Colonic mucosa (tissue), 4 donors: ENCODE data around the gene ROR1. TPM values are rescaled to one million over a fixed set of nuclear protein-coding genes. Genes with fewer than 3 reads are reported as not detected.

Source experiments
- DNase-seq: peaks from one replicate; pipeline ENCODE4 v3.0.0-alpha.2; 2020
- H3K27ac ChIP-seq: fragments of 200-600 bp; one replicate; pipeline ENCODE4 v1.8.0; 2021
- H3K27me3 ChIP-seq: fragments of 200-600 bp; one replicate; pipeline ENCODE4 v1.8.0; 2021
- H3K36me3 ChIP-seq: fragments of 200-600 bp; one replicate; pipeline ENCODE4 v1.8.0; 2021
- H3K4me1 ChIP-seq: fragments of 200-600 bp; one replicate; pipeline ENCODE4 v1.8.0; 2021; ENCODE audit warnings: mild to moderate bottlenecking
- H3K4me3 ChIP-seq: fragments of 200-600 bp; one replicate; pipeline ENCODE4 v1.8.0; 2021
- H3K9ac ChIP-seq, 2 donors: one replicate each; pipeline ENCODE4 v1.7.0; 2013; ENCODE audit warnings: control low read depth in 2 of 2, low read depth in 2 of 2, low read length in 2 of 2
- H3K9me3 ChIP-seq: fragments of 200-600 bp; one replicate; pipeline ENCODE4 v1.8.0; 2021
- intact Hi-C: fragments of 100-400 bp; cut with DNase I; formaldehyde crosslinking; loops from one replicate; pipeline ENCODE4 v1.14.1; 2022
- total RNA-seq, 2 donors: library from RNA; stranded (reverse); fragmentation: NEBNext Ultra II Directional in 1 of 2; extraction: Animal tissue kit (Norgen Biotek cat#: 25700) in 1 of 2; gene quantifications; one replicate each; pipeline ENCODE4 v1.2.1, GENCODE V29; 2021
- TF ChIP-seq, protein P1 (sequence below): fragments of 200-600 bp; IDR thresholded peaks from one replicate; pipeline ENCODE4 v1.8.0; 2022; ENCODE audit warnings: antibody characterized with exemption, mild to moderate bottlenecking
- donor health status: healthy.
- donor health status: DM: no; HTN: no; CAD: no.
- donor health status: DM: no; HTN: no; CAD: no.

ROR1 gene
- total RNA-seq, 2 donors from 2014 or later, result 5.1 to 6.8 TPM

DNA sequence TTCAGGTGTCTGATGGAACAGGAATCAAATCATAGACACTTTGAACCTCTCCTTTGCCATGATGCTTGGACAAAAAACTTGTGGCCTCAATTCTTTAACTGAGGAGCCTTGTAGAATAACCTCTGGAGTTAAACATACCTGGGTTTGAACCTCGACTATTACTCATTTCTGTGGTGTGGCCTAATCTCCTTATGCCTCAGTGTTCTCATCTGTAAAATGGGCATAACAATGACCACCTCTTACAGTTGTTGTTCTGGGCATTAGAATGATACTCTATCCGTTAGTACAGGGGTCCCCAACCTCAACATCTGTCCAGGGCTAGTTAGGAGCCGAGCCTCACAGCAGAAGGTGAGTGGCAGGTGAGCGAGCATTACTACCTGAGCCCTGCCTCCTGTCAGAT, 137.2 kb downstream of the ROR1 start:
- H3K27me3 ChIP-seq, result no peaks in the 10 kb centered on the region
- no peak for DNase-seq
- H3K9ac ChIP-seq, result no peak overlapping the region
- TF ChIP-seq, protein P1, sequence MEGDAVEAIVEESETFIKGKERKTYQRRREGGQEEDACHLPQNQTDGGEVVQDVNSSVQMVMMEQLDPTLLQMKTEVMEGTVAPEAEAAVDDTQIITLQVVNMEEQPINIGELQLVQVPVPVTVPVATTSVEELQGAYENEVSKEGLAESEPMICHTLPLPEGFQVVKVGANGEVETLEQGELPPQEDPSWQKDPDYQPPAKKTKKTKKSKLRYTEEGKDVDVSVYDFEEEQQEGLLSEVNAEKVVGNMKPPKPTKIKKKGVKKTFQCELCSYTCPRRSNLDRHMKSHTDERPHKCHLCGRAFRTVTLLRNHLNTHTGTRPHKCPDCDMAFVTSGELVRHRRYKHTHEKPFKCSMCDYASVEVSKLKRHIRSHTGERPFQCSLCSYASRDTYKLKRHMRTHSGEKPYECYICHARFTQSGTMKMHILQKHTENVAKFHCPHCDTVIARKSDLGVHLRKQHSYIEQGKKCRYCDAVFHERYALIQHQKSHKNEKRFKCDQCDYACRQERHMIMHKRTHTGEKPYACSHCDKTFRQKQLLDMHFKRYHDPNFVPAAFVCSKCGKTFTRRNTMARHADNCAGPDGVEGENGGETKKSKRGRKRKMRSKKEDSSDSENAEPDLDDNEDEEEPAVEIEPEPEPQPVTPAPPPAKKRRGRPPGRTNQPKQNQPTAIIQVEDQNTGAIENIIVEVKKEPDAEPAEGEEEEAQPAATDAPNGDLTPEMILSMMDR, result no peak
- no peaks in the 10 kb centered on the region for H3K36me3 ChIP-seq
- H3K9me3 ChIP-seq, result no peaks in the 10 kb centered on the region
- intact Hi-C loops, result loop anchor here (10.0 kb wide), 2 partner anchors 136 to 216 kb away; partner anchors contain the start of gene ROR1
- no peak overlapping the region for H3K27ac ChIP-seq
- H3K4me3 ChIP-seq, result no peak overlapping the region
- no peaks in the 10 kb centered on the region for H3K4me1 ChIP-seq

DNA sequence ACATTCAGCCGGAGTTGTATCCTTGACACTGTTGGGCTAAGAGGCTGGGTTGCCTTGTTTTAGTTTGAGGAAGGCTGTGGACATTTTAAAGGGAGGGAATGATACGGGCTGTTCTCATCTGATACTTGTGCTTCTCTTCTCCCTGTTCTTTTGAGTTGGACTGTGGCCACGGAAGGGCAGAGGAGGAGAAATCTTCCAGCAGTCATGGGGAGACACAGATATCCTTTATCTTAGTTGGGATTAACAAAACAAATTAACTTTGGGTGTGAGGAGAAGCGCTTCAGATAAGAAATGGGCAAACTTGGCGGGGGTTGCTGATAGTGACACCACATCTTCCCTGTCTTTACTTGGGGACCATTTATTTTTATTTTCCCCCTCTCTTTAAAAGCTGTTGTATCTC, 138.8 kb downstream of the ROR1 start:
- Histone ChIP-seq H3K9me3 (no peaks in the 10 kb centered on the region), H3K36me3 (no peaks in the 10 kb centered on the region), H3K4me3 (no peak overlapping the region), H3K9ac (no peak overlapping the region), H3K27ac (no peak overlapping the region), H3K27me3 (no peaks in the 10 kb centered on the region), H3K4me1 (no peaks in the 10 kb centered on the region)
- TF ChIP-seq, protein P1, result no peak
- intact Hi-C loops, result loop anchor here (10.0 kb wide), 2 partner anchors 138 to 218 kb away; partner anchors contain the start of gene ROR1
- DNase-seq, result no peak

DNA sequence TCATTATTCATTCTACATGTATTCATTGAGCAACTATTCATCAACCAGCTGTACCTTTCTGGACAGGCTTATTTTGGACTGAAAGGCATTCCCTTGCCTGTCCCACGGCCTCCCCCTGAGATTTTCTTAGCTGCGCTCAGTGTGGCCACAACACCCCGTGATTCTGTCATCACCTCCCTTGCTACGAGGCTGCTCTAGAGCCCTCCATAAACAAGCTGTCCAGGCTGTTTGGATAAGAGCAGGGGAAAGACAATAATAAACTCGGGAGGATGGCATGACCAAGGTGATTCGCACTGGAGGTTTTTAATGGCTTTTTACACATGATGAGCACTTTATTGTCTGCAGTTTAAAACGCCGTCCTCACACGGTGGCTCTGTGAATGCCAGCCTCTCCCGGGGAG, 139.7 kb downstream of the ROR1 start:
- intact Hi-C loops, result loop anchor here (10.0 kb wide), 2 partner anchors 139 to 219 kb away; partner anchors contain the start of gene ROR1
- no peaks in the 10 kb centered on the region for H3K27me3 ChIP-seq
- no peak for DNase-seq
- H3K9me3 ChIP-seq, result no peaks in the 10 kb centered on the region
- H3K4me1 ChIP-seq, result no peaks in the 10 kb centered on the region
- TF ChIP-seq, protein P1, result no peak
- H3K27ac ChIP-seq, result no peak overlapping the region
- H3K36me3 ChIP-seq, result no peaks in the 10 kb centered on the region
- no peak overlapping the region for H3K9ac ChIP-seq
- no peak overlapping the region for H3K4me3 ChIP-seq

DNA sequence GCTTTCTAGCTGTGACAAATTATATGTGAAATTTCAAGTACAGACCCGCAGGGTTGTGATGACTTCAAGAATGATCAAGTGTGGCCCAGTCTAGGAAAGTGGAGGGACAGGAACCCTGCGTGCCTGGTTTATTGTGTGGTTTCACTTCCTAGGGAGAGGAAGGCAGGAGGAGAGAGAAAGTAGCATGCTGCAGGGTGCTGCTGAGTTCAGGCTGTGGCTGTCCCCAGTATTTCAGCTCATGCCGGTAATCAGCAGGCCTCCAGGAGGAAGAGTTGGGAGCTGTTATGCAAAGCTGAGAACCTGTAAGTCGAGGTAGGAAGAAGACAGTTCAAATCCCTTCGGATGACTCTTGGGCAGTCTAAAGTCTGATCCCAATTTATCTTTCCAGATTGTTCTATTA, 140.4 kb downstream of the ROR1 start:
- Histone ChIP-seq H3K27ac (no peak overlapping the region), H3K36me3 (no peaks in the 10 kb centered on the region), H3K4me1 (no peaks in the 10 kb centered on the region), H3K9me3 (no peaks in the 10 kb centered on the region), H3K27me3 (no peaks in the 10 kb centered on the region), H3K9ac (no peak overlapping the region), H3K4me3 (no peak overlapping the region)
- no peak for DNase-seq
- TF ChIP-seq, protein P1, result no peak
- intact Hi-C loops, result loop anchor here (10.0 kb wide), 2 partner anchors 139 to 219 kb away; partner anchors contain the start of gene ROR1

DNA sequence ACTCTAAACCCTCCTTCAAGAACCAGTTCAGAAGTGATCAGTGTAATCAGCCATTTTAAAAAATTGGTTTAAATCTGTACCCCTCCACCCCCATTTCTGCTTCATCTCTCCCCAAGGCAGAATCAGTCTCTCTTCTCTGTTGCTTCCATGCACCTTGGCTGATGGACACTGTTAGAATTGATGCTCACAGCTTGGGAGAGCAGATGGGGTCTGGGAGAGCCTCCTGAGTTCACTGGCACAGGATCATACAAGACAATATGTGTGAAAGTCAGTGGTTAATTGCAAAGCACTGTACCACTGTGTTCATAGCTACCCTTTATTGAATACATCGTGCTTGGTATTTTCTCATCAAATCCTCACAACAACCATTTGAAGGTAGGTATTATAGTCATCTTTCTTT, 140.9 kb downstream of the ROR1 start:
- Histone ChIP-seq H3K9ac (no peak overlapping the region), H3K4me1 (no peaks in the 10 kb centered on the region), H3K27ac (no peak overlapping the region), H3K9me3 (no peaks in the 10 kb centered on the region), H3K4me3 (no peak overlapping the region), H3K36me3 (no peaks in the 10 kb centered on the region), H3K27me3 (no peaks in the 10 kb centered on the region)
- no peak for DNase-seq
- intact Hi-C loops, result loop anchor here (10.0 kb wide), 2 partner anchors 140 to 220 kb away; partner anchors contain the start of gene ROR1
- TF ChIP-seq, protein P1, result no peak
